ENCODE data around the gene GGTLC2.
"Not testable (repeated sequence)": the region's sequence is repeated elsewhere in the genome, so short reads cannot be mapped to it uniquely, and the experiment has no call there.

DNA sequence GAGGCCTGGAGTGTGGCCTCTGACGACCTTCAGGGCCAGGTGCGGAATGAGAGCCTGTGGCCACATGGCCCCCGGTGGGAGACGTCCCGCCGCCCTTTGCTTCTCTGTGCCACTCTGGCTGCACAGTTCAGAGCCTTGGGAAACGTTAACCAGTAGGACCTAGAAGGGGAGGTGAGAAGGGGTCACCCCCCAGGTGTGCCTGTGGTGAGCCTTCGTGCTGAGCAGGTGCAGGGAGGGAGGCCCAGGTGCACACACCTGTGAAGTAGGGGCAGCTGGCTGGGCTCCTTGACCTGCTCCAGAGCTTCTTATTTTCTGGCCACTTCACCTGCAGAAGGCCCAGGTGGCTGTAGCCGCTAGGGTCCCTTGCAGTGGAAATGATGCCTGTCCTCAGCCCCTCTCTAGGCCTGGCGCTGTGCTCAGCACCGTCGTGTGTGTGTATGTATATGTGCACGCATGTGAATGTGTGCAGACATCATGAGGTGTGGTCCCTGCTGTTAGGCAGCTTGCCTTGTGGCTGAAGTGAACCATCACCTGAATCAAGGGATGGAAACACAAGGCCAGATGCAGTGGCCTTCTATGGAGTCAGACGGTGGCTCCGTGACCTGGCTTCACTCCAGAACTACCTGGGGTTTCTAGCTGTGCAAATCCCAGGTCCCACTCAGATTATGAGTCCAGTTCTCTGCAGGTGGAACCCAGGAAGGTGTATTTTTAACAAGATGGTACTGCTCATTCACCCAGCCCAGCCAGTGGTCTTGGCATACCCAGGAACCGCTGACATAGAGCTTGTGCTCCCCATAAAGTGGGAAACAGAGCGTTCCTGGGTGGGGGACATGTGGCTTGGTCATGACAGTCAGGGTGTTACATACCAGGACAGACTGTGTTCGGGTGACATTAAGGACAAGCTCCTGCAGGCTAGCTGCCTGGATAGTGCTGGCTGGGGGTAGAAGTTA, 15.6 kb upstream of the GGTLC2 start:
- not testable (repeated sequence) for TF ChIP-seq EZH2 (IDR thresholded peaks at IDR 0.05; ENCODE audit: insufficient read depth, poor library complexity, severe bottlenecking); EZH2phosphoT487 (IDR thresholded peaks at IDR 0.05; ENCODE audit: insufficient read depth, low read depth)
